Measurements from ENCODE around the gene CACNA2D4.
A peak's percentile ranks its signal among the peaks of the same experiment; 100 is the strongest.

The CACNA2D4 gene

DNA sequence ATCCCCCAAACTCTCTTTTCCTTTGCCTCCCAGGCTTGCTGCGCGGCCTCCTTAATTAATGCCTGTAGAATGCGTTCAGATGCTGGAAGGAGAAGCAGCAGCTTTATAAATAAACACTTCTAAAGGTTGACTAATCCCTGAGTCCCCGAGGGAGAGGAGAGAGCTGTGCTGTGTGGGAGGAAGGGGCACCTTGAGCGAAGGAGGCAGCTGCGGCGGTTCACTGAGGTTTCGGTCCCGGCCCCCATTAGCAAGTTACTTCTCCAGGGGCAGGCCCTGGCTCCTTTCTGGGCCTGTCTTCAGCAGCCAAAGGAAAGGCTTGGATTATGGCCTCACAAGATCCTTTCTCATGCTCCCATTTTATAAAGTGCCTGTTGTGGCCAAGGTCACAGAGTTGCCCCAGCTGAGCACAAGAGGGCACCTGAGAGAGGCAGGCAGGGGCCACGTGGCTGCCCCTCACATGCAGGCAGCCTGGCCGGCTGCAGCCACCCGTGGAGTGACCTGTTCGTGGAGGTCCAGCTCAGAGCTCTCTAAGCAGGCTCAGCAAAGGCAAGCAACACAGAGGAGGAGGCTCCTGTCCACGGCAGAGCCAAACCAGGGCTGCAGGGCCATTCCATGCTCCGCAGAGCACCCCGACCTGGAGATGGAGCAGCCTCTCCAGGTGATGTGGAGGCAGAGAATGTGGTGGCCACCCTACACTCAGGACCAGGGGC, 15.0 kb upstream of the CACNA2D4 start:
- DNase-seq = no peak

- DNase-seq = no peak
Observed at GRCh38 chr12:1932264-1932777, 13.9 kb upstream of the CACNA2D4 start.

- no peak for DNase-seq
Observed at GRCh38 chr12:1931642-1932041, 13.2 kb upstream of the CACNA2D4 start.

- no peak for DNase-seq
Observed at GRCh38 chr12:1930803-1931597, 12.5 kb upstream of the CACNA2D4 start.

- DNase-seq = no peak
Observed at GRCh38 chr12:1929985-1930802, 11.7 kb upstream of the CACNA2D4 start.

GRCh38 chr12:1929241-1929984, 11.0 kb upstream of the CACNA2D4 start:
- no peak for DNase-seq

DNA sequence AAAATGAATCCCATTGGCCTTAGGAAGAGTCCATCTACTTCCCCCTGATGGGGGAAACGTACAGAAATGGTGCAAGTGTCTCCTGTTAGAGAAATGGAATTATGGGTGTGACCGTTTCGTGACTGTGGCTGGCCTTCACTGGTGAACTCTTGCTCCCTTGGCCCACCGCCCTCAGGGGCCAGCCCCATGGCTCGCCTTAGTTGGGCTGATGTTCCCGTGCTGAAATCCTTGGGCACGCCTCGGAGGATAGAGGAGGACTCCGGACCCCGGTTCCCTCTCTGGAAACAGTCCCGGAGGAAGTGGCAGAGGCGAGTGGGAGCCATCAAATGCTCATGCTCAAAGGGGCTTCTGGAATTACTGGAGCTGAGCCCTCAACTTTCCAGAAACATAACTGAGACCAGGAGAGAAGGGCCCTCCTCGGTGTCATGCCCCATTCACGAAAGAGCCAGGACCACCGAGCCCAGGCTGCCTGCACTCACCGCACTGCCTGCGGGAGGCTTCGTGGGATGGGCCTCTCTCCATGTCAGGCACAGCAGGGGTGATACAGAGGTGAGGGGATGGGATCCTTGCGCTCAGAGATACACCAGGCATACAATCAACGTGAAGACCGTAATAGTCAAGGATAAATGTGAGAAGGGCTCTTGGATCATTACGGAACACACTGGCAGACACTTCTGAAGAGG, 10.1 kb upstream of the CACNA2D4 start:
- DNase-seq = no peak

- no peak for DNase-seq
Observed at GRCh38 chr12:1927751-1928351, 9.4 kb upstream of the CACNA2D4 start.

- DNase-seq = no peak
Observed at GRCh38 chr12:1927051-1927680, 8.7 kb upstream of the CACNA2D4 start.

GRCh38 chr12:1926251-1926657, 7.8 kb upstream of the CACNA2D4 start:
- no peak for DNase-seq

GRCh38 chr12:1925684-1926006, 7.2 kb upstream of the CACNA2D4 start:
- DNase-seq = no peak

DNA sequence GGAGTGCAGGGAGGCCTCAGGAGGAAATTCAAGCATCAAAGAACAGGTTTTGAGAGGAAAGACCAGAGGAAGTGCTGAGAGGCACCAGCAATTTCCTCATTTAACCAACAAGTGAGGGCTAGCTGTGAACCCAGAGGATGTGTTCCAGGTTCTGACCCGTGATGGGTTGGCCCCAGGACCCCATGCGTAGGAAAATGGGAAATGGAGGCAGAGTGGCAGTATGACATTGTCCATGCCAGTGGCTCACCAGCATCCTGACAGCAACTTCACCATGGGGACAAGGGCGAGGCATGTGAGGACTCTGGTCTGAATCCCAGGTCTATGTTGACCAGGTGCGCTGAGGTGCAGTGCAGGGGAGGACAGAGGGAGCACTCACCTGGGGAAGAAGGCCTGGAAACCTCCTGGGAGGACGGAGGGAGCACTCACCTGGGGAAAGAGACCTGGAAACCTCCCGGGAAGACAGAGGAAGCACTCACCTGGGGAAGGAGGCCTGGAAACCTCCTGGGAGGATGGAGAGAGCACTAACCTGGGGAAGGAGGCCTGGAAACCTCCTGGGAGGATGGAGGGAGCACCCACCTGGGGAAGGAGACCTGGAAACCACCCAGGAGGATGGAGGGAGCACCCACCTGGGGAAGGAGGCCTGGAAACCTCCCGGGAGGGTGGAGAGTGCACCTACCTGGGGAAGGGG, 6.7 kb upstream of the CACNA2D4 start:
- no peak for DNase-seq

GRCh38 chr12:1922985-1923384, 4.5 kb upstream of the CACNA2D4 start:
- no peak for DNase-seq

DNA sequence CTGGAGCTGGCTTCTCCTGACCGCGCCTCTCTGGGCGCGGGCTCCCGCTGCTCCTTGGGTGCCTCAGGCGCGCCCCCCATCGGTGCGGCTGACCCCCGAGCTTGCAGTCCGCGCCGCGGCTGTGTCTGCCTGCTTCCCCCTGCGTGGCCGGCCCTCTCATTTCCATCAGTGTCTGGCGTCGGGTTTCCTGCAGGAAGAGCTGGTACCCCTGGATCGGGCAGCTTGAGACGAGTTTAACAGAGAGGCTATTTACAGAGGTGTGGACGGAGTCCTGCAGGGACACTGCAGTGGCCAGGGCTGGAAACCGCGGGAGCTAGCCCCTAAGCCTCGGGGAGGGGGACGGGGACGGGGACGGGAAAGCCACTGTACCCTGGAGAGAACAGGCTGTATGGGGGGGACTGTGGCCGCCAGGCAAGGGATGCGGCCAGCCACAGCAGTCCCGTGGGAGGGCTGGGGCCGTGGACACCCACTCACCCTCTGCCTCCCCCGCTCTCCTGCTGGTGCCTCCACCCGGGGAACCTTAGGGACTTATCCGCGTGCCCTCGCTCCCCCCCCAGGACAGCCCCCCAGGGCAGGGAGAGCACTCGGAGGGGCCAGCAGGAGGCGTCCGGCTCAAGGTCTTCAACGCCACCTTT, 3.7 kb upstream of the CACNA2D4 start:
- peak; percentile 25 for DNase-seq

DNA sequence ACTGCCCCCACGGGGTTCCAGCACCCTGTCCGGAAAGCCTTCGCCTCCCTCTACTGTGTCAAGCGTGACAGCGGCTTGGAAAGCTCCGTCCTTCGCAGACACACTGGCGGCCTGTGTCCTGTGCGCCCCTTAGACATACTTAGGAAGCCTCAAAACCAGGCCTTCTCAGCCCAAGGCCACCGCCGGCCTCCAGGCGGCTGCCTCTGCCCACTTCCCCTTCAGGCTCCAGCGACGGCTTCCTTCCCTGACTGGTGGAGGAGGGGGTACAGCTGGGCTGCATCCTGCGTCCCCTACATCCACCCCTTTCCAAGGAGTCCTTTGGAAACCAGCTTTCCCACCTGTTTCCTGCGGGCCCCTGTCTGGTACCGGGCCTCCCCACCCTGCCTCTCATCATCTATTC, 2.5 kb upstream of the CACNA2D4 start:
- no peak for DNase-seq

GRCh38 chr12:1920436-1920835, 2.0 kb upstream of the CACNA2D4 start:
- no peak for DNase-seq

- no peak for DNase-seq
Observed at GRCh38 chr12:1919763-1920162, 1.3 kb upstream of the CACNA2D4 start.

DNA sequence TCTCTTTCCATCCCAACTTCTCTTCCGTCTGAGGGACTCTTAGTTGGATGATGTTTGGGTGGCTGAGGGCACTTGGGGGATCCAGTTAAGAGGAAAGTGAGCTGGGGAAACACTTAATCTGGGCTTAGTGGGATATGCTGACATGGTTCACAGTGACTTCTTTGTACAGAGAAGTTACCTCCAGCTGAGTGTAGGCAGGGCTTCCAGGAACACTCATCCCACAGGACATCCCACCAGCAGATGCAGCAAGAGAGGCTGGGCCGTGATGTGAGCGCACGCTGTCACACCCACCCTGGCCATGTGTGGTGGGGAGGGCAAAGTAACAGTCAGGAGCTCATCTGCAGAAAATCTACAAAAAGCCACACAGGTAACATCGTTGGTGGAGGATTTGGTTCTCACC, 832 bp upstream of the CACNA2D4 start:
- DNase-seq = no peak

- DNase-seq = no peak
Observed at GRCh38 chr12:1918884-1919236, 408 bp upstream of the CACNA2D4 start.
